CMK (cell line): ENCODE measurements around the gene SMG9.

Experiments
- DNase-seq: peaks from one replicate; pipeline ENCODE4 v3.0.0-alpha.2; 2010; ENCODE audit warnings: low read depth

The SMG9 gene

GRCh38 chr19:43755256-43755801 is 567 bp upstream of the SMG9 start:
- peak; percentile 68 for DNase-seq

GRCh38 chr19:43754253-43754502 is 584 bp downstream of the SMG9 start:
- no peak for DNase-seq

- no peak for DNase-seq
Observed at GRCh38 chr19:43752287-43752875, 2.4 kb downstream of the SMG9 start.

GRCh38 chr19:43751466-43752220 is 3.1 kb downstream of the SMG9 start:
- no peak for DNase-seq

GRCh38 chr19:43749898-43750297 is 4.9 kb downstream of the SMG9 start:
- no peak for DNase-seq

- DNase-seq, result no peak
Observed at GRCh38 chr19:43749152-43749551, 5.6 kb downstream of the SMG9 start.

GRCh38 chr19:43748685-43749084 is 6.1 kb downstream of the SMG9 start:
- no peak for DNase-seq

GRCh38 chr19:43748205-43748594 is 6.6 kb downstream of the SMG9 start:
- DNase-seq, result no peak

GRCh38 chr19:43747557-43748204 is 7.1 kb downstream of the SMG9 start:
- DNase-seq, result no peak

GRCh38 chr19:43743059-43743458 is 11.7 kb downstream of the SMG9 start:
- DNase-seq, result no peak

GRCh38 chr19:43741075-43741825 is 13.5 kb downstream of the SMG9 start:
- no peak for DNase-seq

GRCh38 chr19:43739439-43740235 is 15.1 kb downstream of the SMG9 start:
- no peak for DNase-seq

GRCh38 chr19:43738780-43739211 is 16.0 kb downstream of the SMG9 start:
- DNase-seq, result no peak

GRCh38 chr19:43735957-43736356 is 18.8 kb downstream of the SMG9 start:
- no peak for DNase-seq

GRCh38 chr19:43735013-43735412 is 19.7 kb downstream of the SMG9 start:
- no peak for DNase-seq

- no peak for DNase-seq
Observed at GRCh38 chr19:43731846-43732245, 22.9 kb downstream of the SMG9 start.

GRCh38 chr19:43731346-43731745 is 23.4 kb downstream of the SMG9 start:
- DNase-seq, result no peak

- no peak for DNase-seq
Observed at GRCh38 chr19:43729919-43730318, 24.8 kb downstream of the SMG9 start.

- no peak for DNase-seq
Observed at GRCh38 chr19:43727593-43727853, 27.2 kb downstream of the SMG9 start.

- no peak for DNase-seq
Observed at GRCh38 chr19:43726736-43727592, 27.8 kb downstream of the SMG9 start.

GRCh38 chr19:43725468-43725867 is 29.3 kb downstream of the SMG9 start:
- peak; percentile 22 for DNase-seq
